GM19193 (cell line): ENCODE results near the gene CLDN2.

Experiments
- POLR2A ChIP-seq: IDR thresholded peaks from 4 replicates; pipeline ENCODE4 v1.6.1; 2011; ENCODE audit not compliant: insufficient read depth, insufficient read length; ENCODE audit errors: extremely low read depth

The CLDN2 gene

GRCh38 chrX:106906361-106906760, 13.8 kb upstream of the CLDN2 start:
- TF ChIP-seq POLR2A: no peak

DNA sequence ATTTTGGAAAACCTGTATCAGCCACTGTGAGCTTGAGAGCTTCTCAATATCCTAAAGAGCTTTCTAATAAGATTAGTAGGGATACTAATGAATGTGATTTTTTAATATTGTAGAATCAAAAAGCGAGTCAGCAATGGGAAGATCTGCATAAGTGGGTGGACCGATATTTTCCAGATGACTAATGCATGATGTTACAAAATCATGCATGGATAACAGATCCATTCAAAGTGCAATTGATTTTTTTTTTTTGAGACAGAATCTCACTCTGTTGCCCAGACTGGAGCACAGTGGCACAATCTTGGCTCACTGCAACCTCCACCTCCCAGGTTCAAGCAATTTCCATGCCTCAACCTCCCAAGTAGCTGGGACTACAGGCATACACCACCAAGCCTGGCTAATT, 7.3 kb upstream of the CLDN2 start:
- TF ChIP-seq POLR2A: no peak

- no peak for TF ChIP-seq POLR2A
Measured at GRCh38 chrX:106917830-106918500, 2.2 kb upstream of the CLDN2 start.

DNA sequence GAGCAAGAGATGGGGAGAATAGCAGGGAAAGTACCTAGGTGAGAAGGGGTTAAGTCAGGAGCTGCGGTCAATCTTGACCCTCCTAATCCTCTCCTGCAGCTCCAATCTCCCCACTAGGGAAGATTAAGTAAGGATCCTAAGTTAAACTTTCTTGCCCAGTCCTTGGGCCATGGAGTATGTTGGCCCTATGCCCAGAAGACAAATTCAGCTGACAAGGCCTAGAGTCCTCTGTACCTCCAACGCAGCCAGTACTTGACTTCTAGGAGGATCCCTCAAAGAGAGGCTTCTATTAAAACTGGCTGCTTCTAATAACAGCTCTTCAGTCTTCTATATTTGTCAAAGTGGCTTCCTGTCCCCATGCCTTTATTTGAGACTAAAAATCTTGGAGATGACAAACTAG, 1.4 kb downstream of the CLDN2 start:
- no peak for TF ChIP-seq POLR2A

GRCh38 chrX:106927023-106927422, 6.8 kb downstream of the CLDN2 start:
- TF ChIP-seq POLR2A: no peak

- TF ChIP-seq POLR2A: no peak
Measured at GRCh38 chrX:106927700-106928099, 7.5 kb downstream of the CLDN2 start.

GRCh38 chrX:106928227-106928626, 8.0 kb downstream of the CLDN2 start:
- no peak for TF ChIP-seq POLR2A

- no peak for TF ChIP-seq POLR2A
Measured at GRCh38 chrX:106931831-106932491, 11.8 kb downstream of the CLDN2 start.

- no peak for TF ChIP-seq POLR2A
Measured at GRCh38 chrX:106932492-106932923, 12.3 kb downstream of the CLDN2 start.

- TF ChIP-seq POLR2A: no peak
Measured at GRCh38 chrX:106932960-106933537, 12.8 kb downstream of the CLDN2 start.

DNA sequence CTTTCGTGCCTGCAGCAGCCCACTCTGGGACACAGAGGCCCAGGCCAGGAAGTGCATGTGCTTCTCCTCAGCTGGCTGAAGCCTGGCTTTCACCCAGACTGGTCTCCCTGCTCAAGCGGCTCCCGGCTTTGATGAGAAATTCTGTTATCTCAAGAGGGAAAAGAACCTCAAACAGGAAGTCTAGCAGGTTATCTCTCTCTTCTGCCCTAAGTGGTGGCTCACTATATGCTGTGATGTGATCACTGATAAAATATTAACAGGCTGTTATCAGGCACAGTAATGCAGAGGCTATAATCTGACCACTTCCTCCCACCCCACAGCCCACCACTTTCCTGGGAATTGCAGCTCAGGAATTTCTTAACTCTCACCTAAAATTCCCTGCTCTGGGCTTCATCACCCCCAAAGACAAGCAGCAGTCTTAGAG, 13.3 kb downstream of the CLDN2 start:
- TF ChIP-seq POLR2A: no peak

GRCh38 chrX:106935175-106935574, 15.0 kb downstream of the CLDN2 start:
- no peak for TF ChIP-seq POLR2A

GRCh38 chrX:106936246-106936645, 16.0 kb downstream of the CLDN2 start:
- TF ChIP-seq POLR2A: no peak

DNA sequence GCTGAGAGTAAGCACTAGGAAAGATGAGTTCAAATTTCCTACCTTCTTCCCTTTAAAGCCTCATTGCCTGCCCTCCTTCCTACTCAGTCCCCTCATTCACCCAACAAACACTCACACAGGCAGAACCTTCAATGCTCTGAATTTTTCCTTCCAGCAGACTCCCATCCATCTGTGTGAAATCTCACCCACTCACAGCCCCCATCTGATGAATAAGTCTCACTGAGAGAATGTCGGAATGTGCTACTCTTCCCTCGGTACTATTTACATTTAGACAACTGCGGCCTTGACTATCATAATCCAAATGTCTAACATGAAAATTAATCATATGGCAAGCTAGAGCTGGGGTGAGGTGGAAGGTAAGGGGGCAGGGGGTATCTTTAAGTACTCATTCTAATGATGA, 19.4 kb downstream of the CLDN2 start:
- TF ChIP-seq POLR2A: no peak

DNA sequence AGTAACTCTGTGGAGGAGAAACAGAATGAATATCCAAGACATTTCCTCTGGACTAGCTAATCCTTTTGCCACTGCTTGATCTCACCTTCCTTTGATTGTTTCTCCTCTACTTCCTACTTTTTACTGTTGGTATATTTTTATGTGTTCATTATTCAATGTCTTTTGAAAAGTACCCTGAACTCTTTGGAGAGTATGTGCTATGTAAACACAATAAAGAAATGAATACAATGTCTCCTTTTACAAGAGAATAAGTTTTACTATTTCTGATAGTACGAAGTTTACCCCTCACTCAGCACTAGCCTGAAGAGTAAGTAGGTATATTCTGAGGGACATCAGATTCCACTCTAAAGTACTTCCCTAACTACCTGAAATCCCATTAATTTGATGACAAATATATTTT, 19.9 kb downstream of the CLDN2 start:
- no peak for TF ChIP-seq POLR2A

GRCh38 chrX:106946464-106946863, 26.3 kb downstream of the CLDN2 start:
- no peak for TF ChIP-seq POLR2A
